B cell (primary cell): ENCODE results near the gene FCGBP. TPM values are rescaled to one million over a fixed set of nuclear protein-coding genes. Genes with fewer than 3 reads are reported as not detected.

Experiments
- ATAC-seq: fragments of 200-7000 bp; cut with Tn5 transposase; one replicate; pipeline ENCODE4 v1.10.0; 2021; ENCODE audit warnings: low read depth, mild to moderate bottlenecking, moderate number of reproducible peaks, moderate library complexity
- CTCF ChIA-PET: fragments of 350-600 bp; sonication (Branson Sonifier 250); formaldehyde crosslinking; loops from one replicate; lab custom pipeline; 2021; ENCODE audit warnings: antibody characterized with exemption, inconsistent platforms; lab: Charles Lee
- POLR2A ChIA-PET: fragments of 350-600 bp; sonication (Branson Sonifier 250); formaldehyde crosslinking; loops from one replicate; lab custom pipeline; 2021; ENCODE audit warnings: antibody characterized with exemption; lab: Charles Lee
- DNase-seq: peaks from one replicate; pipeline ENCODE4 v3.0.0; 2013
- H2AFZ ChIP-seq: 2 replicates; pipeline ENCODE4 v1.6.1; 2012; ENCODE audit warnings: mild to moderate bottlenecking, low read depth, low read length; ENCODE audit not compliant: insufficient read depth, poor library complexity, severe bottlenecking
- H3K27ac ChIP-seq, 2 donors: 1 replicate in 1 of 2; 2 replicates in 1 of 2; pipeline ENCODE4 v1.5.1; 2012 to 2013; ENCODE audit warnings: low read length in 2 of 2, mild to moderate bottlenecking in 2 of 2, moderate library complexity in 1 of 2
- H3K27me3 ChIP-seq, 4 experiments: fragments of 200-600 bp in 1 of 4; sonication (generic) in 1 of 4; replicated peaks in 1 of 4; 1 replicate in 2 of 4; 2 replicates in 2 of 4; pipeline versions ENCODE4 v1.6.1 to v1.7.0; 2013 to 2016; ENCODE audit warnings: low read length in 3 of 4, mild to moderate bottlenecking in 2 of 4, mixed read lengths in 1 of 4, moderate library complexity in 1 of 4; ENCODE audit not compliant: insufficient read depth in 4 of 4, control insufficient read depth in 3 of 4; ENCODE audit errors: control extremely low read depth in 1 of 4
- H3K36me3 ChIP-seq, 2 experiments: replicated peaks in 1 of 2; 1 replicate in 1 of 2; 2 replicates in 1 of 2; pipeline versions ENCODE4 v1.6.1 to v1.7.1; 2013; ENCODE audit warnings: low read length in 1 of 2; ENCODE audit not compliant: insufficient read depth in 2 of 2, control insufficient read depth in 1 of 2; ENCODE audit errors: control extremely low read depth in 1 of 2, extremely low read depth in 1 of 2
- H3K4me1 ChIP-seq, 2 donors: fragments of 200-600 bp in 1 of 2; sonication (generic) in 1 of 2; 1 replicate in 1 of 2; 2 replicates in 1 of 2; pipeline versions ENCODE4 v1.5.1 to v1.6.1; 2013 to 2017; ENCODE audit warnings: low read length in 2 of 2; ENCODE audit not compliant: control insufficient read depth in 2 of 2, insufficient read depth in 2 of 2
- H3K4me2 ChIP-seq: replicated peaks from 2 replicates; pipeline ENCODE3; 2012; ENCODE audit warnings: mild to moderate bottlenecking, low read depth, low read length; ENCODE audit not compliant: poor library complexity, severe bottlenecking
- H3K4me3 ChIP-seq, 5 experiments: fragments of 200-600 bp in 1 of 5; sonication (generic) in 1 of 5; 1 replicate in 3 of 5; 2 replicates in 2 of 5; pipeline versions ENCODE4 v1.5.1 to v1.7.0; 2011 to 2016; ENCODE audit warnings: low read length in 4 of 5, mild to moderate bottlenecking in 4 of 5, low read depth in 2 of 5, control low read depth in 1 of 5, moderate library complexity in 1 of 5; ENCODE audit not compliant: insufficient read depth in 1 of 5; ENCODE audit errors: control extremely low read depth in 1 of 5, extremely low read depth in 1 of 5
- H3K79me2 ChIP-seq: fragments of 200-600 bp; sonication (generic); one replicate; pipeline ENCODE4 v1.6.0; 2016; ENCODE audit warnings: low read length; ENCODE audit not compliant: control insufficient read depth, insufficient read depth
- H3K9ac ChIP-seq: fragments of 200-600 bp; sonication (generic); 2 replicates; pipeline ENCODE4 v1.6.1; 2017; ENCODE audit warnings: mild to moderate bottlenecking, low read length, moderate library complexity
- H3K9me3 ChIP-seq, 3 donors: one replicate each; pipeline versions ENCODE4 v1.6.1 to v1.7.1; 2013; ENCODE audit warnings: low read length in 2 of 3; ENCODE audit not compliant: control insufficient read depth in 2 of 3, insufficient read depth in 1 of 3; ENCODE audit errors: control extremely low read depth in 1 of 3
- H4K20me1 ChIP-seq: 2 replicates; pipeline ENCODE4 v1.6.0; 2012; ENCODE audit warnings: mild to moderate bottlenecking, low read length; ENCODE audit not compliant: insufficient read depth, control insufficient read depth, poor library complexity, severe bottlenecking
- H3K27ac Mint-ChIP-seq: one replicate; pipeline ENCODE4 v1.8.0; 2021; ENCODE audit warnings: mixed read lengths
- H3K27me3 Mint-ChIP-seq: one replicate; pipeline ENCODE4 v1.8.0; 2021; ENCODE audit warnings: mixed read lengths
- H3K4me1 Mint-ChIP-seq: one replicate; pipeline ENCODE4 v1.8.0; 2021; ENCODE audit warnings: mixed read lengths
- H3K4me3 Mint-ChIP-seq: one replicate; pipeline ENCODE4 v1.8.0; 2021; ENCODE audit warnings: mixed read lengths
- H3K9me3 Mint-ChIP-seq: one replicate; pipeline ENCODE4 v1.8.0; 2022; ENCODE audit warnings: mixed read lengths; ENCODE audit not compliant: insufficient read depth
- EZH2 ChIP-seq: IDR thresholded peaks from 2 replicates; pipeline ENCODE4 v1.6.1; 2012; ENCODE audit warnings: borderline replicate concordance, low read depth, mild to moderate bottlenecking, moderate library complexity, low read length; ENCODE audit not compliant: insufficient read depth, poor library complexity, severe bottlenecking
- WGBS: methylation state at CpG from one replicate; pipeline ENCODE4 v1.1.5; 2013; ENCODE audit warnings: missing lambda C conversion rate; ENCODE audit not compliant: insufficient coverage; 5-methylcytosine and 5-hydroxymethylcytosine counted together
- intact Hi-C: fragments of 100-400 bp; cut with micrococcal nuclease; formaldehyde crosslinking; loops from one replicate; pipeline ENCODE4 v1.10.0; 2022
- polyA plus RNA-seq: library from polyadenylated mRNA; depleted of rRNA; stranded (reverse); fragments of >200 nt; gene quantifications from 2 replicates; pipeline ENCODE4 v1.2.3, GENCODE V29; 2012
- total RNA-seq, 2 donors: library from RNA; stranded (reverse); fragments of 120-200 nt in 1 of 2; gene quantifications; 1 replicate in 1 of 2; 2 replicates in 1 of 2; pipeline versions ENCODE4 v1.2.3 to v1.2.4, GENCODE V29; 2013 to 2022
- TF ChIP-seq, protein P1 (sequence below): fragments of 200-600 bp; IDR thresholded peaks from one replicate; pipeline ENCODE4 v1.8.0; 2022; ENCODE audit warnings: antibody characterized with exemption, mild to moderate bottlenecking

FCGBP gene
- total and polyA plus RNA-seq, 2 donors (not counting 1 experiment from before 2014, with no cell fraction given): 5.7 to 22.9 TPM

DNA sequence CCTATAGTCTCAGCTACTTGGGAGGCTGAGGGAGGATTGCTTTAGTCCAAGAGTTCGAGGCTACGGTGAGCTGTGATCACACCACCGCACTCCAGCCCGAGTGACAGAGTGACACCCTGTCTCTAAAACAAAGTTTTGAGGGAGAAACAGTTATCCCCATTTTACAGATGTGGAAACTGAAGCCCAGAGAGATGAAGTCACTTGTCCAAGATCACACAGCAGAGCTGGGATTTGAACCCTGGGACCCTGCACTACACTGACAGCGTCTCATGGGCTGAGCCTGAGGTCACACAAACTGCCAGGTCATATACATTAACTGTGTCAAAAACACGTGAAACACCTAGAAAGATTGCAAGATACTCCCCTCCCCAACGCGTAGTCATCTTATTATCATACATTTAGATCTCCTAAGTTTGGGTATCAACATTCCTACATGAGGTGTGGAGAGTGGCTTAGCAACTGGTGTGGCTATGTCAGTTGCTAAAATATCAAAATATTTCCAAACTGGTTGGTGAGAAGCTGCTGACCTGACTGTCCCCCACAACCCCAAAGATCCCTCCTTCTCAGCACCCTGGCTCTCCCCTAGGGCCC, 8.2 kb downstream of the FCGBP start:
- H3K4me2 ChIP-seq: no peak overlapping the region
- CTCF ChIA-PET: interaction anchor here (1.7 to 2.3 kb wide), 2 partner anchors 44 to 213 kb away, joined by 5 to 12 read pairs; partner anchors contain the start of gene PSMC4
- H3K4me3 Mint-ChIP-seq: no peak overlapping the region

DNA sequence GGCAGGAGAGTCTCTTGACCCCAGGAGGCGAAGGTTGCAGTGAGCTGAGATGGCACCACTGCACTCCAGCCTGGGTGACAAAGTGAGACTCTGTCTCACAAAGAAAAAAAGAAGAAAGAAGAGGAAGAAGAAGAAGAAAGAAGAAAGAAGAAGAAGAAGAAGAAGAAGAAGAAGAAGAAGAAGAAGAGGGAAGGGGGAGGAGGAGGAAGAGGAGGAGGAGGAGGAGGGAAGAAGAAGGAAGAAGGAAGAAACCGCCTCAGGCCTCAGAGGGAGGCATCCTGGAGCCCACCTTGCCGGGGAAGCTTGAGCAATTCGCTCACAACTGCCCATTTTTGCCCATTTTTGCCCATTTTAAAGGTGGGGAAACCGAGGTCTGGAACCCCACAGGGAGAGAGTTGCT, 9.5 kb downstream of the FCGBP start:
- POLR2A ChIA-PET: no interaction called here

More for the DNA sequence above, 8.2 kb downstream of the FCGBP start:
- intact Hi-C loops: no loop called here
- no peak overlapping the region for H3K27ac Mint-ChIP-seq
- no peaks in the 10 kb centered on the region for H3K9me3 Mint-ChIP-seq
- 95% methylated on average over 5 of the region's 8 CpGs for WGBS
- Histone ChIP-seq H3K27ac (no peak overlapping the region), H3K9me3 (peaks cover 0 to 2% (median 0%) of the 10 kb centered on the region in 3 donors), H3K79me2 (peaks cover 7% of the 10 kb centered on the region), H3K9ac (no peak overlapping the region), H3K4me1 (no peaks in the 10 kb centered on the region), H3K27me3 (no peaks in the 10 kb centered on the region), H4K20me1 (no peaks in the 10 kb centered on the region), H3K4me3 (no peak overlapping the region), H2AFZ (no peak overlapping the region), H3K36me3 (no peaks in the 10 kb centered on the region)
- POLR2A ChIA-PET: no interaction called here
- no peaks in the 10 kb centered on the region for H3K4me1 Mint-ChIP-seq
- ATAC-seq (no peak), DNase-seq (no peak)
- TF ChIP-seq, protein P1, sequence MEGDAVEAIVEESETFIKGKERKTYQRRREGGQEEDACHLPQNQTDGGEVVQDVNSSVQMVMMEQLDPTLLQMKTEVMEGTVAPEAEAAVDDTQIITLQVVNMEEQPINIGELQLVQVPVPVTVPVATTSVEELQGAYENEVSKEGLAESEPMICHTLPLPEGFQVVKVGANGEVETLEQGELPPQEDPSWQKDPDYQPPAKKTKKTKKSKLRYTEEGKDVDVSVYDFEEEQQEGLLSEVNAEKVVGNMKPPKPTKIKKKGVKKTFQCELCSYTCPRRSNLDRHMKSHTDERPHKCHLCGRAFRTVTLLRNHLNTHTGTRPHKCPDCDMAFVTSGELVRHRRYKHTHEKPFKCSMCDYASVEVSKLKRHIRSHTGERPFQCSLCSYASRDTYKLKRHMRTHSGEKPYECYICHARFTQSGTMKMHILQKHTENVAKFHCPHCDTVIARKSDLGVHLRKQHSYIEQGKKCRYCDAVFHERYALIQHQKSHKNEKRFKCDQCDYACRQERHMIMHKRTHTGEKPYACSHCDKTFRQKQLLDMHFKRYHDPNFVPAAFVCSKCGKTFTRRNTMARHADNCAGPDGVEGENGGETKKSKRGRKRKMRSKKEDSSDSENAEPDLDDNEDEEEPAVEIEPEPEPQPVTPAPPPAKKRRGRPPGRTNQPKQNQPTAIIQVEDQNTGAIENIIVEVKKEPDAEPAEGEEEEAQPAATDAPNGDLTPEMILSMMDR: no peak
- no peak for TF ChIP-seq EZH2
- peaks cover 6% of the 10 kb centered on the region for H3K27me3 Mint-ChIP-seq

More for the DNA sequence above, 9.5 kb downstream of the FCGBP start:
- DNase-seq: no peak
- Mint-ChIP-seq H3K27me3 (peaks cover 4% of the 10 kb centered on the region), H3K9me3 (no peaks in the 10 kb centered on the region), H3K4me3 (no peak overlapping the region), H3K4me1 (no peaks in the 10 kb centered on the region), H3K27ac (no peak overlapping the region)
- H3K4me1 ChIP-seq: no peaks in the 10 kb centered on the region
- peaks cover 0 to 2% (median 0%) of the 10 kb centered on the region in 3 donors for H3K9me3 ChIP-seq
- no peak overlapping the region for H3K4me3 ChIP-seq
- no peak overlapping the region for H2AFZ ChIP-seq
- no peaks in the 10 kb centered on the region for H3K27me3 ChIP-seq
- 78% methylated on average over 4 of the region's 5 CpGs for WGBS
- ATAC-seq: no peak
- peaks cover 7% of the 10 kb centered on the region for H3K79me2 ChIP-seq
- H3K4me2 ChIP-seq: no peak overlapping the region
- H3K9ac ChIP-seq: no peak overlapping the region
- CTCF ChIA-PET: interaction anchor here (2.3 kb wide), 1 partner anchor 45 kb away, joined by 12 read pairs; the partner anchor contains the start of gene PSMC4
- intact Hi-C loops: no loop called here
- H3K36me3 ChIP-seq: no peaks in the 10 kb centered on the region
- H3K27ac ChIP-seq: no peak overlapping the region
- H4K20me1 ChIP-seq: no peaks in the 10 kb centered on the region
- no peak for TF ChIP-seq EZH2
- TF ChIP-seq, protein P1: no peak
